GF-D8 (cell line): ENCODE data around the gene TAF5.
"Not testable (repeated sequence)": the region's sequence is repeated elsewhere in the genome, so short reads cannot be mapped to it uniquely, and the experiment has no call there.

Source experiments
- DNase-seq: peaks from one replicate; lab custom pipeline; 2025; lab: John Stamatoyannopoulos, UW

TAF5 gene

DNA sequence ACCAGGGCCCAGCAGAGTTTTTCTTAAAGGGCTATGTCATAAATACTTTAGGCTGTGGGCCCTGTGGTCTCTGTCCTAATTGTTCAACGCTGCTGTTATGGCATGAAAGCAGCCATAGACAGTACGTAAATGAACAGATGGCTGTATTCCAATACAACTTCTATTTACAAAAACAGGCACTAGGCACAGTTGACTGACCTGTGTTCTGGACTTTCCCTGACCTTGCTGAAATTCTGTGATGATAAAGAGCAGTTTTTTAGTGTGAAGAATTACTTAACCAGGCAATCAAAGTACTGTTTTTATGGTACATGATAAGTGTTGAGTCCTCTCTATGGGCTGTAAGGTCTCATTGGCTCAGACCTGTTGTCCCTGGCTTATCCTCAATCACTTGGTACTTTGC is 45.8 kb downstream of the TAF5 start:
- DNase-seq, result no peak

DNA sequence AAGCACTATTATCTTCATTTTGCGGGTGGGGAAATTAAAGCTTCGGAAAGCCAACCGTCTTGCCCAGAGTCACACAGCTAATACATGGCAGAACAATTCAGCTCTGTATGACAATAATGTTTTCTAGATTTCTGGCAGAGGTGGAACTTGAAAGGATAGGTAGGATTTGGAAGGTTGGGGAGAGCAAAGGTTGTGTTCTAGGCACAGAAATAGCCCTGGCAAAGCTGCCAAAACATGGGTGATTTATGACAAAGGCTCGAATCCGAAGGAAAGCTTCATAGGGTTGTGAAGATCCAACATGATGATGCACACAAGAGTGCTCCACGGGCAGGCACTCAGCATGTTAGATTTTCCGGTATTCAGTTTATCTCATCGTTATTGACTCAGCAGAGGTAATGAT is 47.8 kb downstream of the TAF5 start:
- no peak for DNase-seq

DNA sequence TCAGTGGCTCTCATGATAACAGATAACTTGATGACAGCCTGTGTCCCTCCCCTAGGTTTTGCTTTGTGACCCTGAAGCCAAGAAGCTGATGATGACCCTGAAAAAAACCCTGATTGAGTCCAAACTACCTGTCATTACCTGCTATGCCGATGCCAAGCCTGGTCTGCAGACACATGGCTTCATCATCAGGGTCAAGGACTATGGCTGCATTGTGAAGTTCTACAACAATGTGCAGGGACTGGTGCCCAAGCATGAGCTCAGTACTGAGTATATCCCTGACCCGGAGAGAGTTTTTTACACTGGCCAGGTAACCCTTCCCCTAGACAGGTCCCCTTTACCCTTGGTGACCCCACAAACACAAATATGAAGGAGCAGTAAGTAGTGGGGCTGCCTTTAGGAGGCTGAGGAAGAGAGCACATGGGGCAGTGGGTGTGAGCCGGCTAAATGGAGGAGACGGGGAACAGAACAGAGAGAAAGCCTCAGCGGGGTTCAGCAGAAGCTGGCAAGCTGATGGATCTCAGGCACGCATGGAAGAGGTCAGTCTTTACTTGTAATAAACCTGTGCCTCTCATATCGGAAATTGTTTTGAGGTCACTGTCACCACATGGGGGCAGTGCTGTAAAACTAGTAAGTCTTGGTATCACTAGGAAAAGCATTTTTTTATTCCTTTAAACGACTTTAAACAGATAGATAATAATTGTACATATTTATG is 48.8 kb downstream of the TAF5 start:
- DNase-seq, result peak; percentile 7

DNA sequence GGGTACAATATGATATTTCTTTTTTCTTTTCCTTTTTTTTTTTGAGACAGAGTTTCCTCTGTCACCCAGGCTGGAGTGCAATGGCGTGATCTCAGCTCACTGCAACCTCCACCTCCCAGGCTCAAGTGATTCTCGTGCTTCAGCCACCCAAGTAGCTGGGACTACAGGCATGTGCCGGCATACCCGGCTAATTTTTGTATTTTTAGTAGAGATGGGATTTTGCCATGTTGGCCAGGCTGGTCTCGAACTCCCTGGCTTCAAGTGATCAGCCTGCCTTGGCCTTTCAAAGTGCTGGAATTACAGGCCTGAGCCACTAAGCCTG is 49.3 kb downstream of the TAF5 start:
- DNase-seq, result not testable (repeated sequence)

DNA sequence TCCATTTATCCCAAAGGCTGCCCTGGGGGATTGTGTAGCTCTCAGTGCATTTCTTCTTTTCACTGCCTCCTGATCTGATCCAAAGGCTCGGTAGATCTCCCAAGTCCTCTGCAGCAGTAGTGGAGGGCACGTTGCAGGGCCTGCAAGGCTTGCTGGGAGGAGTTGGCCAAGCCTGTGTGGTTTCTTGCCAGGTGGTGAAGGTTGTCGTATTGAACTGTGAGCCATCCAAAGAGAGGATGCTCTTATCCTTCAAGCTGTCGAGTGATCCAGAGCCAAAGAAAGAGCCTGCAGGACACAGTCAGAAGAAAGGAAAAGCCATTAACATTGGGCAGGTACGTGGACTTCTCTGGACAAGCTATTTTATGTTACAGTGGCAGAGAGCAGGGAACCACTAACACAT is 49.8 kb downstream of the TAF5 start:
- DNase-seq, result no peak

DNA sequence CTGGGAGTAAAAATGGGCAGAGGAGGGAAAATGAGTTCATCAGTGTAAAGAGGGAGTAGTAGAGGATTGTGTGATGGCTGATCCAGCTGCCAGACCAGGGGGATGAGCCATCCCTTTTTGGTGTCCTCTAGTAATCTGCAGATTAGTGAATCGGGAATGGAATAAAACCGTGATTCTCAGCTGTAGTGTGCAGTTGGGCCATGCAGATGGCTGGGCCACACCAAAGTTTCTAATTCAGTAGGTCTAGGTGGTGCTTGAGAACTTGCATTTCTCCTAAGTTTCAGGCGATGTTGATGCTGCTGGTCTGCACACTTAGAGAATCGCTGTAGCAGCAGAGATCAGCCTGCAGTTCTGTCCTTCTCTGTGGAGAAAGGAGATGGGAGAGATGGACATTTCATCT is 51.3 kb downstream of the TAF5 start:
- no peak for DNase-seq

DNA sequence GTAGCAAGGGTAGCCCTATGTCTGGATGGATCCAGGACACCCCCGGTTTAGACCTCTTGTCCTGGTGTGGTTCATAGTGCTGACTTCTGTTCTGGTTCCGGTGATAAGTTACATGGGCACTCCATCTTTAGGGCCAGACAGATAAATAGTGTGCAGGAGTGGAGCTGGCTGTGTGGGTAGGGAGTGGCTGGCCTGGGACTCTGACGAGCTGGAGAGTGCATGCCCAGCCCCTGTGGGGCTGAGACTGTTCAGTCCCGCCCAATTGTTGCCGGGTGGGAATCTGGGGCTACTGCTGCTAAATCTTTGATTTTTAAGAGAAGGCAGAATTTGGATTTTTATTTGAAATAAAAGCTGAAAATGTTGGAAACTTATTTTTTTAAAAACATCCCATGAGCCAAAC is 56.0 kb downstream of the TAF5 start:
- no peak for DNase-seq

DNA sequence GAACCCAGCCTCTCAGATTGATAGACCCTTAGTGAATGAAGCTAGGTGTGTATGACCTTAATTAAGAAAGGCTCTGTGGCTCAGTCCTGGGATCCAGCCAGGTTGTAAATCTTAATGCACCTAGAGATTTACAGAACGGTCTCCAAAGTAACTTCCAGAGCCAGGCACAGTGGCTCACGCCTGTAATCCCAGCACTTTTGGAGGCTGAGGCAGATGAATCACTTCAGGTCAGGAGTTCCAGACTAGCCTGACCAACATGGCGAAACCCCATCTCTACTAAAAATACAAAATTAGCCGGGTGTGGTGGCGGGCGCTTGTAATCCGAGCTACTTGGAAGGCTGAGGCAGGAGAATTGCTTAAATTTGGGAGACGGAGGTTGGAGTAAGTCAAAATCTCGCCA is 60.1 kb downstream of the TAF5 start:
- DNase-seq, result no peak

DNA sequence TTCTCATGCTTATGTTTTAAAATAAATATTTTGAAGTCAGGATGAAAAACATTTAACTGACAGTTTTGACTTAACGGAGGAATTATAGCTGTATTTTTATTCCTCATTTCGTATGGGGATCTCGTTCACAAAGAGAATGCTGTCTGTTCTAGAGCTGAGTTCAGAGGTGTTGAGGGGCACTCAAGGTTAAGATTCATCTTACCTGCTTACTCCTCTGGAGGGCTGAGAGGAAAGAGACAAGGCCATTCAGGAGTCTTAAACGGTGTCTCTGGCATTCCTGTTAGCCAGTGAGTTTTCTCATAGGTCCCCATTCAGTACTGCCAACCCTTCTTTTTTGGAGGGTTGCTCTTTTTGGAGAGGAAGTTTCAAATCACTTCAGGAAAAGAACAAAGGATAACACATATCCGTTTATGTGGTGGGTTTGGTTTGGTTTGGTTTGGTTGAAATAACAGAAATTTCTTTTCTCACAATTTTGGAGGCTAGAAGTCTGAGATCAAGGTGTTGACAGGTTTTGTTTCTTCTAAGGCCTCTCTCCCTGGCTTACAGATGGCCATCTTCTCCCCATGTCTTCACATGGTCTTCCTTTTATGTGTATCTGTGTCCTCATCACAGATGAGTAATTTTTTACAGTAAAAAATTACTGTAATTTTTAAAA is 61.3 kb downstream of the TAF5 start:
- DNase-seq, result no peak

DNA sequence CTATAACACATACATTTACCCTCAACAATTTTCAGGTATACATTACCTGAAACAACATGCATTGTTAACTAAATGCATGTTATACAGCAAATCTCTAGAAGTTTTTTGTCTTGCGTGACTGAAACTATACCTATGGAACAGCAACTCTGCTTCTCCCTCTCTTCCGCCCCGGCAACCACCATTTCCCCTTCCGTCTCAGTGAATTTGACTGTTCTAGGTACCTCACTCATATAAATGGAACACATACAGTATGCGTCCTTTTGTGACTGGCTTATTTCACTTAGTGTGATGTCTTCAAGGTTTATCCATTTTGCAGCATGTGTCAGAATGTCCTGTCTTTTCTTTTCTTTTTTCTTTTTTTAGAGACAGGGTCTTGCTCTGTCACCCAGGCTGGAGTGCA is 61.9 kb downstream of the TAF5 start:
- no peak for DNase-seq

DNA sequence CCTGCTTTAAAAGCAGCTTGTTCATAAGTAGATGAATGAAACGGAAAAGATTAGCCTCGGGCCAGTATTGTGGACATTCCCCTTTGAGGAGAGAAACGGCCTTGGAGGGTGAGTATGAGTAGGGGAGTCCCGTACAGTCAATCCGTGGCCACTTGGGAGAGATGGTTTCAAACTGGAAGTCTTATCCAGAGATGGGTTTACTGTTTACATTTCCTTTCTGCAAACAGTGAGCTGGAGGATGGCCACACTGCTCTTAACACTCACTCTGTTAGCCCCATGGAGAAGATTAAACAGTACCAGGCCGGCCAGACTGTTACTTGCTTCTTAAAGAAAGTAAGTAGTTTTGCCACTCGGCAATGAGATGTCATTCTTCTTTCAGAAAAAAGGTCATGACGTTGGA is 64.1 kb downstream of the TAF5 start:
- DNase-seq, result no peak

DNA sequence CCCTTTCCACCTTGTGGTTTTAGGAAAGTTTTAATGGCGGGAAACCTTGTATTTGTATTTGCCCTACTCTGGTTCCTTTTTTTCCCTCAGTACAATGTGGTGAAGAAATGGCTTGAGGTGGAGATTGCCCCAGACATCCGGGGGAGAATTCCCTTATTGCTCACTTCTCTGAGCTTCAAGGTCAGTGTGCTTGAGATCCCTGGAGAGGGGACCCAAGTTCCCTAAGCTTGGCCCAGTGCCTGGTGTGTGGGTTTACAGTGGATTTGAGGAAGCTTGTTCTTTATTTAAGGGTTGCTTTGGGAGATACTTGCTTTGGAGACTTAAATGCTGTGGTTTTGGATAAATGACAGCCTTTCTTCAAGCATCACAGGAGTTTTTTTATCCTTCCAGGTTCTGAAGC is 66.1 kb downstream of the TAF5 start:
- peak; percentile 67 for DNase-seq
